Measurements from ENCODE around the gene GRIN1. TPM values are rescaled to one million over a fixed set of nuclear protein-coding genes. Genes with fewer than 3 reads are reported as not detected.

GRIN1 gene
- total and polyA plus RNA-seq, 2 of the 13 experiments (the other 11 are each of a cell fraction or from before 2014, with no cell fraction given), result 0.13 TPM; not detected in 1

- TF ChIP-seq, protein P1, sequence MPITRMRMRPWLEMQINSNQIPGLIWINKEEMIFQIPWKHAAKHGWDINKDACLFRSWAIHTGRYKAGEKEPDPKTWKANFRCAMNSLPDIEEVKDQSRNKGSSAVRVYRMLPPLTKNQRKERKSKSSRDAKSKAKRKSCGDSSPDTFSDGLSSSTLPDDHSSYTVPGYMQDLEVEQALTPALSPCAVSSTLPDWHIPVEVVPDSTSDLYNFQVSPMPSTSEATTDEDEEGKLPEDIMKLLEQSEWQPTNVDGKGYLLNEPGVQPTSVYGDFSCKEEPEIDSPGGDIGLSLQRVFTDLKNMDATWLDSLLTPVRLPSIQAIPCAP (CRISPR knock-in tag; IDR thresholded peaks at IDR 0.05; ENCODE audit: low read depth), result no peak
- peak; percentile 53; the same call in 1 of the 2 replicates for TF ChIP-seq ZNF329 (CRISPR knock-in tag; IDR thresholded peaks at IDR 0.05; ENCODE audit: low read depth)
- peak; percentile 67; the same call in 1 of the 2 replicates for TF ChIP-seq HOXA5 (CRISPR knock-in tag; IDR thresholded peaks at IDR 0.05)
- TF ChIP-seq, protein P2, sequence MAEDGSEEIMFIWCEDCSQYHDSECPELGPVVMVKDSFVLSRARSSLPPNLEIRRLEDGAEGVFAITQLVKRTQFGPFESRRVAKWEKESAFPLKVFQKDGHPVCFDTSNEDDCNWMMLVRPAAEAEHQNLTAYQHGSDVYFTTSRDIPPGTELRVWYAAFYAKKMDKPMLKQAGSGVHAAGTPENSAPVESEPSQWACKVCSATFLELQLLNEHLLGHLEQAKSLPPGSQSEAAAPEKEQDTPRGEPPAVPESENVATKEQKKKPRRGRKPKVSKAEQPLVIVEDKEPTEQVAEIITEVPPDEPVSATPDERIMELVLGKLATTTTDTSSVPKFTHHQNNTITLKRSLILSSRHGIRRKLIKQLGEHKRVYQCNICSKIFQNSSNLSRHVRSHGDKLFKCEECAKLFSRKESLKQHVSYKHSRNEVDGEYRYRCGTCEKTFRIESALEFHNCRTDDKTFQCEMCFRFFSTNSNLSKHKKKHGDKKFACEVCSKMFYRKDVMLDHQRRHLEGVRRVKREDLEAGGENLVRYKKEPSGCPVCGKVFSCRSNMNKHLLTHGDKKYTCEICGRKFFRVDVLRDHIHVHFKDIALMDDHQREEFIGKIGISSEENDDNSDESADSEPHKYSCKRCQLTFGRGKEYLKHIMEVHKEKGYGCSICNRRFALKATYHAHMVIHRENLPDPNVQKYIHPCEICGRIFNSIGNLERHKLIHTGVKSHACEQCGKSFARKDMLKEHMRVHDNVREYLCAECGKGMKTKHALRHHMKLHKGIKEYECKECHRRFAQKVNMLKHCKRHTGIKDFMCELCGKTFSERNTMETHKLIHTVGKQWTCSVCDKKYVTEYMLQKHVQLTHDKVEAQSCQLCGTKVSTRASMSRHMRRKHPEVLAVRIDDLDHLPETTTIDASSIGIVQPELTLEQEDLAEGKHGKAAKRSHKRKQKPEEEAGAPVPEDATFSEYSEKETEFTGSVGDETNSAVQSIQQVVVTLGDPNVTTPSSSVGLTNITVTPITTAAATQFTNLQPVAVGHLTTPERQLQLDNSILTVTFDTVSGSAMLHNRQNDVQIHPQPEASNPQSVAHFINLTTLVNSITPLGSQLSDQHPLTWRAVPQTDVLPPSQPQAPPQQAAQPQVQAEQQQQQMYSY (CRISPR knock-in tag; IDR thresholded peaks at IDR 0.05), result 0 out of 2 replicates have a peak, but pooled peaks have one; percentile 25
- TF ChIP-seq KAT7 (CRISPR knock-in tag; IDR thresholded peaks at IDR 0.05; ENCODE audit: borderline replicate concordance), result no peak
- TF ChIP-seq ZNF451 (CRISPR knock-in tag; IDR thresholded peaks at IDR 0.05), result 0 out of 2 replicates have a peak, but pooled peaks have one; percentile 55
- TF ChIP-seq MTERF4 (CRISPR knock-in tag; IDR thresholded peaks at IDR 0.05), result 0 out of 2 replicates have a peak, but pooled peaks have one; percentile 66
- peak; percentile 36; the same call in 1 of the 2 replicates for TF ChIP-seq ZFY (CRISPR knock-in tag; IDR thresholded peaks at IDR 0.05)
- TF ChIP-seq, protein P3, sequence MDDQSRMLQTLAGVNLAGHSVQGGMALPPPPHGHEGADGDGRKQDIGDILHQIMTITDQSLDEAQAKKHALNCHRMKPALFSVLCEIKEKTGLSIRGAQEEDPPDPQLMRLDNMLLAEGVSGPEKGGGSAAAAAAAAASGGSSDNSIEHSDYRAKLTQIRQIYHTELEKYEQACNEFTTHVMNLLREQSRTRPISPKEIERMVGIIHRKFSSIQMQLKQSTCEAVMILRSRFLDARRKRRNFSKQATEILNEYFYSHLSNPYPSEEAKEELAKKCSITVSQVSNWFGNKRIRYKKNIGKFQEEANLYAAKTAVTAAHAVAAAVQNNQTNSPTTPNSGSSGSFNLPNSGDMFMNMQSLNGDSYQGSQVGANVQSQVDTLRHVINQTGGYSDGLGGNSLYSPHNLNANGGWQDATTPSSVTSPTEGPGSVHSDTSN (CRISPR knock-in tag; IDR thresholded peaks at IDR 0.05; ENCODE audit: borderline replicate concordance), result 0 out of 2 replicates have a peak, but pooled peaks have one; percentile 68
- TF ChIP-seq FOXK2 (IDR thresholded peaks at IDR 0.05), result no peak
- no peak for TF ChIP-seq ZNF703 (CRISPR knock-in tag; IDR thresholded peaks at IDR 0.05; ENCODE audit: borderline replicate concordance)
- no peak for TF ChIP-seq ZNF496 (CRISPR knock-in tag; IDR thresholded peaks at IDR 0.05; ENCODE audit: insufficient replicate concordance)
- TF ChIP-seq ZFYVE20 (CRISPR knock-in tag; IDR thresholded peaks at IDR 0.05; ENCODE audit: borderline replicate concordance, low read depth), result peak; percentile 88; the same call in 1 of the 2 replicates
- TF ChIP-seq, protein P4, sequence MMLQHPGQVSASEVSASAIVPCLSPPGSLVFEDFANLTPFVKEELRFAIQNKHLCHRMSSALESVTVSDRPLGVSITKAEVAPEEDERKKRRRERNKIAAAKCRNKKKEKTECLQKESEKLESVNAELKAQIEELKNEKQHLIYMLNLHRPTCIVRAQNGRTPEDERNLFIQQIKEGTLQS (CRISPR knock-in tag; IDR thresholded peaks at IDR 0.05), result 0 out of 2 replicates have a peak, but pooled peaks have one; percentile 42
- peak; percentile 86; the same call in 1 of the 2 replicates for TF ChIP-seq ZSCAN20 (CRISPR knock-in tag; IDR thresholded peaks at IDR 0.05; ENCODE audit: borderline replicate concordance)
- no peak; the same call in 1 of the 2 replicates for TF ChIP-seq ZNF558 (CRISPR knock-in tag; IDR thresholded peaks at IDR 0.05; ENCODE audit: borderline replicate concordance)
- no peak for TF ChIP-seq MAZ (IDR thresholded peaks at IDR 0.05; ENCODE audit: borderline replicate concordance, low read depth, low read length)
- TF ChIP-seq MAZ (CRISPR knock-in tag; IDR thresholded peaks at IDR 0.05; ENCODE audit: low read depth), result peak; percentile 41; the same call in 1 of the 2 replicates
- TF ChIP-seq SRY (CRISPR knock-in tag; IDR thresholded peaks at IDR 0.05), result peak; percentile 74; the same call in 1 of the 2 replicates
- TF ChIP-seq MXD4 (CRISPR knock-in tag; IDR thresholded peaks at IDR 0.05), result peak; percentile 48; the same call in 1 of the 2 replicates
- TF ChIP-seq HOXA3 (CRISPR knock-in tag; IDR thresholded peaks at IDR 0.05), result peak; percentile 47; the same call in 1 of the 2 replicates
- TF ChIP-seq NFKB2 (CRISPR knock-in tag; IDR thresholded peaks at IDR 0.05; ENCODE audit: borderline replicate concordance), result peak; percentile 68; the same call in 1 of the 2 replicates
Measured at GRCh38 chr9:137138722-137139467, at the start of gene GRIN1 (continued).

Measured in HepG2 (cell line).